HepG2 (cell line): ENCODE data around the gene NUB1. TPM values are rescaled to one million over a fixed set of nuclear protein-coding genes. Genes with fewer than 3 reads are reported as not detected.

ENCODE experiments used
- ATAC-seq: fragments of 200-7000 bp; cut with Tn5 transposase; 3 replicates; pipeline ENCODE4 v1.9.1; 2020; ENCODE audit warnings: mild to moderate bottlenecking, moderate library complexity
- BruUV-seq: library from RNA; stranded (reverse); fragments of 400-500 nt; replicated peaks from 2 replicates; lab custom pipeline; 2021; lab: Mats Ljungman, UMichigan
- CTCF ChIA-PET: fragments of 300-600 bp; formaldehyde crosslinking; extraction: SDS; loops from one replicate; lab custom pipeline; 2021; ENCODE audit warnings: low total read pairs, inconsistent platforms, low intra/inter-chr PET ratio; lab: Yijun Ruan, JAX
- POLR2A ChIA-PET: fragments of 350-600 bp; sonication (Branson Sonifier 250); formaldehyde crosslinking; loops from one replicate; lab custom pipeline; 2020; ENCODE audit warnings: antibody characterized with exemption, inconsistent platforms; lab: Yijun Ruan, JAX
- DNase-seq: peaks from one replicate; pipeline ENCODE4 v3.0.0-alpha.2; 2015; ENCODE audit warnings: low spot score
- FAIRE-seq: peaks from 3 replicates; lab custom pipeline; 2011; peaks lifted over from hg19 to GRCh38; lab: Jason Lieb, UNC
- H2AFZ ChIP-seq: one replicate; pipeline ENCODE4 v1.6.1; 2011; ENCODE audit warnings: low read length, inconsistent platforms
- H3K27ac ChIP-seq: fragments of 300-600 bp; 3 replicates; pipeline ENCODE4 v1.8.0; 2011; ENCODE audit warnings: mixed run types, mild to moderate bottlenecking, mixed read lengths, low read length, inconsistent platforms; ENCODE audit not compliant: insufficient read depth; ENCODE audit errors: extremely low read length
- H3K27me3 ChIP-seq, 2 experiments: fragments of 200-600 bp in 1 of 2; 2 replicates in 1 of 2; 3 replicates in 1 of 2; pipeline versions ENCODE4 v1.6.0 to v1.8.0; 2011; ENCODE audit warnings: low read length in 2 of 2, mild to moderate bottlenecking in 2 of 2, moderate library complexity in 2 of 2, inconsistent platforms in 1 of 2; ENCODE audit not compliant: insufficient read depth in 2 of 2, control insufficient read depth in 1 of 2
- H3K36me3 ChIP-seq, 2 experiments: fragments of 200-600 bp in 1 of 2; replicated peaks in 1 of 2; 2 replicates in 1 of 2; 3 replicates in 1 of 2; pipeline versions ENCODE4 v1.5.1 to v1.8.0; 2011; ENCODE audit warnings: low read length in 2 of 2, inconsistent platforms in 1 of 2; ENCODE audit not compliant: insufficient read depth in 2 of 2, control insufficient read depth in 1 of 2
- H3K4me1 ChIP-seq: 2 replicates; pipeline ENCODE4 v1.5.1; 2012; ENCODE audit warnings: low read length, inconsistent platforms; ENCODE audit not compliant: insufficient read depth
- H3K4me2 ChIP-seq: 2 replicates; pipeline ENCODE4 v1.6.0; 2011; ENCODE audit warnings: low read depth, low read length, inconsistent platforms
- H3K4me3 ChIP-seq, 3 experiments: fragments of 200-600 bp in 1 of 3; sonication (generic), shearing (Covaris generic) in 1 of 3; replicated peaks in 1 of 3; 2 replicates each; pipeline ENCODE4 v1.5.1; 2011 to 2016; ENCODE audit warnings: low read length in 3 of 3, inconsistent platforms in 2 of 3, low read depth in 2 of 3, mild to moderate bottlenecking in 2 of 3, control low read depth in 1 of 3, mixed read lengths in 1 of 3; ENCODE audit not compliant: insufficient read depth in 1 of 3
- H3K79me2 ChIP-seq: one replicate; pipeline ENCODE4 v1.6.1; 2011; ENCODE audit warnings: low read length, inconsistent platforms; ENCODE audit not compliant: insufficient read depth
- H3K9ac ChIP-seq: 2 replicates; pipeline ENCODE4 v1.6.0; 2011; ENCODE audit warnings: mild to moderate bottlenecking, low read depth, low read length, inconsistent platforms; ENCODE audit not compliant: insufficient read depth
- H3K9me3 ChIP-seq: 2 replicates; pipeline ENCODE4 v1.5.1; 2012; ENCODE audit warnings: mild to moderate bottlenecking, low read length
- H4K20me1 ChIP-seq: 2 replicates; pipeline ENCODE4 v1.6.0; 2011; ENCODE audit warnings: inconsistent platforms, mild to moderate bottlenecking, low read length, moderate library complexity; ENCODE audit not compliant: insufficient read depth
- CHD2 ChIP-seq: IDR thresholded peaks from 2 replicates; pipeline ENCODE4 v1.6.1; 2011; ENCODE audit warnings: low read depth, low read length, improper control_type of control experiment
- JUND ChIP-seq: sonication (generic); formaldehyde crosslinking; IDR thresholded peaks from 2 replicates; pipeline ENCODE4 v1.8.0; 2022; ENCODE audit warnings: mild to moderate bottlenecking, missing genetic modification reagents
- MEF2D ChIP-seq: sonication (generic); formaldehyde crosslinking; IDR thresholded peaks from 2 replicates; pipeline ENCODE4 v1.5.1; 2020; ENCODE audit warnings: mild to moderate bottlenecking, missing genetic modification reagents
- MTA3 ChIP-seq: sonication (generic); formaldehyde crosslinking; IDR thresholded peaks from 2 replicates; pipeline ENCODE4 v1.4.0; 2020; ENCODE audit warnings: missing genetic modification reagents
- NR3C1 ChIP-seq: sonication (generic); formaldehyde crosslinking; IDR thresholded peaks from 2 replicates; pipeline ENCODE4 v1.4.0; 2020; ENCODE audit warnings: missing genetic modification reagents
- PRDM10 ChIP-seq: sonication (generic); formaldehyde crosslinking; IDR thresholded peaks from 2 replicates; pipeline ENCODE4 v1.4.0; 2020; ENCODE audit warnings: low read depth, missing genetic modification reagents
- SNAI1 ChIP-seq: sonication (generic); formaldehyde crosslinking; IDR thresholded peaks from 2 replicates; pipeline ENCODE4 v1.5.0; 2020; ENCODE audit warnings: mild to moderate bottlenecking, missing genetic modification reagents, borderline replicate concordance
- SSRP1 ChIP-seq: IDR thresholded peaks from 2 replicates; pipeline ENCODE4 v1.6.1; 2016; ENCODE audit warnings: control low read depth
- TEAD2 ChIP-seq: sonication (generic); formaldehyde crosslinking; IDR thresholded peaks from 2 replicates; pipeline ENCODE4 v1.9.0; 2021; ENCODE audit warnings: missing genetic modification reagents
- ZNF160 ChIP-seq: sonication (generic); formaldehyde crosslinking; IDR thresholded peaks from 2 replicates; pipeline ENCODE4 v1.8.0; 2022; ENCODE audit warnings: mild to moderate bottlenecking, inconsistent platforms, missing genetic modification reagents
- ZNF207 ChIP-seq: fragments of 450-650 bp; IDR thresholded peaks from 2 replicates; pipeline ENCODE4 v1.6.1; 2016; ENCODE audit warnings: antibody characterized with exemption, borderline replicate concordance
- ZSCAN22 ChIP-seq: sonication (generic); formaldehyde crosslinking; IDR thresholded peaks from 2 replicates; pipeline ENCODE4 v1.4.0; 2020; ENCODE audit warnings: mild to moderate bottlenecking, missing genetic modification reagents
- ZSCAN30 ChIP-seq: sonication (generic); formaldehyde crosslinking; IDR thresholded peaks from 2 replicates; pipeline ENCODE4 v1.5.0; 2020; ENCODE audit warnings: mild to moderate bottlenecking, missing genetic modification reagents
- WGBS: methylation state at CpG from one replicate; pipeline ENCODE4 v1.1.6; 2017; ENCODE audit warnings: low lambda C conversion rate; 5-methylcytosine and 5-hydroxymethylcytosine counted together
- in situ Hi-C: cut with HindIII; loops from 2 replicates; pipeline ENCODE4 v1.10.0; 2017; ENCODE audit warnings: low pct_unique_long_range_greater_than_20kb; ENCODE audit not compliant: extremely low pct_ligation_motif_present
- intact Hi-C: fragments of 100-400 bp; cut with micrococcal nuclease; formaldehyde crosslinking; loops from one replicate; pipeline ENCODE4 v1.10.0; 2022; ENCODE audit not compliant: unreplicated experiment
- polyA plus RNA-seq, 8 experiments: library from polyadenylated mRNA; depleted of rRNA in 3 of 8; stranded (reverse) in 7 of 8; unstranded in 1 of 8; fragments of >200 nt; fragmentation: Illumina TruSeq in 4 of 8; extraction: Trizol in 4 of 8; gene quantifications; 2 replicates each; pipeline versions ENCODE4 v1.2.1 to v1.2.3, GENCODE V29; 2011 to 2016; ENCODE audit warnings: low read depth in 4 of 8, missing spikeins in 1 of 8, mixed read lengths in 1 of 8; ENCODE audit not compliant: insufficient read depth in 1 of 8
- total RNA-seq, 5 experiments: library from RNA; depleted of rRNA; stranded (reverse); fragments of >200 nt; fragmentation: Illumina TruSeq; extraction: Trizol; gene quantifications; 2 replicates each; pipeline ENCODE4 v1.2.3, GENCODE V29; 2016; ENCODE audit warnings: low read depth in 1 of 5

Gene NUB1
- total and polyA plus RNA-seq, 2 of the 13 experiments (the other 11 are each of a cell fraction or from before 2014, with no cell fraction given): 27.1 to 37.0 TPM

- H3K79me2 ChIP-seq: no peaks in the 10 kb centered on the region
- no peak for FAIRE-seq
- no peak for DNase-seq
- intact Hi-C loops: no loop called here
- H3K27me3 ChIP-seq: peaks cover 23 to 95% of the 10 kb centered on the region in 2 experiments
- CTCF ChIA-PET: no interaction called here
- TF ChIP-seq ZSCAN30 (no peak), SNAI1 (CRISPR knock-in tag) (no peak), ZNF160 (no peak), CHD2 (no peak)
- TF ChIP-seq, all 625 proteins: peak for 0
- WGBS: 20% methylated on average over 8 of the region's 16 CpGs
- H3K9me3 ChIP-seq: no peaks in the 10 kb centered on the region
- in situ Hi-C loops: no loop called here
- BruUV-seq: no TSS peak
- H3K36me3 ChIP-seq: no peaks in the 10 kb centered on the region
- no peak overlapping the region for H3K4me3 ChIP-seq
- no peak overlapping the region for H3K9ac ChIP-seq
- ATAC-seq: peak; percentile 13
- H3K27ac ChIP-seq: no peak overlapping the region
- no peaks in the 10 kb centered on the region; the same call in 1 of the 2 replicates for H4K20me1 ChIP-seq
- POLR2A ChIA-PET: no interaction called here
- H2AFZ ChIP-seq: no peak overlapping the region
- no peaks in the 10 kb centered on the region for H3K4me1 ChIP-seq
- no peak overlapping the region for H3K4me2 ChIP-seq
These were observed 44.9 kb downstream of the NUB1 start for GRCh38 chr7:151386301-151387160.

- Histone ChIP-seq H3K79me2 (no peaks in the 10 kb centered on the region), H3K4me3 (no peak overlapping the region), H3K36me3 (no peaks in the 10 kb centered on the region), H4K20me1 (no peaks in the 10 kb centered on the region; the same call in 1 of the 2 replicates), H3K9ac (no peak overlapping the region), H2AFZ (no peak overlapping the region), H3K4me2 (no peak overlapping the region), H3K9me3 (no peaks in the 10 kb centered on the region), H3K4me1 (no peaks in the 10 kb centered on the region), H3K27me3 (peaks cover 23 to 95% of the 10 kb centered on the region in 2 experiments), H3K27ac (no peak overlapping the region)
- in situ Hi-C loops (no loop called here), intact Hi-C loops (no loop called here)
- DNase-seq (no peak), ATAC-seq (peak; percentile 15; the same call in 2 of the 3 replicates), FAIRE-seq (no peak)
- ChIA-PET POLR2A (no interaction called here), CTCF (no interaction called here)
- 50% methylated on average over 2 of the region's 24 CpGs for WGBS
- BruUV-seq: no TSS peak
- TF ChIP-seq NR3C1 (CRISPR knock-in tag) (no peak), PRDM10 (CRISPR knock-in tag) (no peak), MEF2D (CRISPR knock-in tag) (no peak), ZNF207 (no peak), MTA3 (CRISPR knock-in tag) (no peak), ZSCAN22 (CRISPR knock-in tag) (no peak), SSRP1 (CRISPR knock-in tag) (no peak), JUND (CRISPR knock-in tag) (no peak), TEAD2 (CRISPR knock-in tag) (no peak)
These were observed 45.8 kb downstream of the NUB1 start for GRCh38 chr7:151387161-151388006.
